Activated CD4-positive, CD25-positive, alpha-beta regulatory T cell (primary cell): Measurements from ENCODE around the gene CBLN3.
A peak's percentile ranks its signal among the peaks of the same experiment; 100 is the strongest.
"Not testable (repeated sequence)": the region's sequence is repeated elsewhere in the genome, so short reads cannot be mapped to it uniquely, and the experiment has no call there.

ENCODE experiments used
- DNase-seq, 4 experiments: peaks; one replicate each; lab custom pipeline; 2025; lab: John Stamatoyannopoulos, UW

CBLN3 gene

DNA sequence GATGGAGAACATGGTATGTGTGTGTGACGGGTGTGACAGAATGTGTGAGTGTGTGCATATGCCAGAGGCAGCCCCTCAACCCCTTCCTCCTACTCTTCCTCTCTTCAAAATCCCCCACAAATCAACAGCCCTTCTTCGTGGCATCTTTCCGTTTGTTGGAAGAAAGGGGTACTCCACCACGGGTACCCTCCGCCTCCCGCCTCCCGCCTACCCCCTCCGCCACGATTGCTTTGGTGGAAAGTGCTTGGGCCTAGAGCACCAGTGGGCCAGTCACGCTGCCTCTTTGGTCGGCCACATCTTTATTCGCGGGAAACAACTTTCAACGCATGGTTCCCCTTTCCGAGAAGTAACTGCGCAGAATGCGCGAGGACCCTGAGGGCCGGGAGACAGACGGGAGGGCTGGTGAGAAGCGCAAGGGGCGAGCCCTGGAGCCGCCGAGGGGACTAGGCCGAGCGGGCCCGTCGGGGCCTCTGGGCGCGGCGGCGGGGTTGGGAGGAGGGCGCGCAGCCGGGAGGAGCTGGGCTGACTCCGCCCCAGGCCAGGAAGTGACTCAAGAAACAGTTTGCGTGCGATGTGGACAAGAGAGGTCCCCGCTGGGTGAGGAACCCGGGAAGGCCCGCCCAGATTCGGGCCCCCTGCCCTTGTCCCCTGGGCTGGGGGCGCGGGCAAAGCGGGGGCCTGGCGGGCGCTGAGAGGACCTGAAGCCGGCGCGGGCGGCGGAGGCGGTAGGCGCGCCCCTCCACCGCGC lies at the start of gene CBLN3, which contains the start of gene KHNYN:
CBLN3 (minus strand) TSS at position 274 of the 748 bp plus-strand sequence. CDS start 614 bp downstream, outside the sequence.
KHNYN (plus strand) TSS at position 560 of the 748 bp plus-strand sequence. CDS start 777 bp downstream, outside the sequence.
- peak; percentile 69 to 83 (median 78) for DNase-seq

DNA sequence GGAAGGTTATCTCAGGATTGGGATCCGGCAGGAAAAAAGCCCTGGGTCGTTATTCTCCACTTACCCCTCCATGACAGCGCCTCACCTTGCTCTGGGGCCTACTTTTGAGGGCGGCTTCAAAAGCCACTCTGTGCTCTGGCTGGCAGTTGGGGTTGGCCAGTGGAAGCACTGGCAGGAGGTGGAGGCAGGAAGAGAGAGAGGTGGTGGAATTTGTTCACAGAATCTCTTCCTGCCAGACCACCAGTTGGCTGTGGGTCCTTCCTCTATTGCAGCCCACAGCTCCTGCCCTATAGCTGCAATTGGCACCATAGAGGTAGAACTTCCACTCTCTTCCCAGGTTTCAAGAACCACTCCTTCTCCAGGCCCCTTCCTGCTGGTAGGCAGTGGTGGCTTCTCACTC lies 45.8 kb upstream of the CBLN3 start:
- DNase-seq = no peak

DNA sequence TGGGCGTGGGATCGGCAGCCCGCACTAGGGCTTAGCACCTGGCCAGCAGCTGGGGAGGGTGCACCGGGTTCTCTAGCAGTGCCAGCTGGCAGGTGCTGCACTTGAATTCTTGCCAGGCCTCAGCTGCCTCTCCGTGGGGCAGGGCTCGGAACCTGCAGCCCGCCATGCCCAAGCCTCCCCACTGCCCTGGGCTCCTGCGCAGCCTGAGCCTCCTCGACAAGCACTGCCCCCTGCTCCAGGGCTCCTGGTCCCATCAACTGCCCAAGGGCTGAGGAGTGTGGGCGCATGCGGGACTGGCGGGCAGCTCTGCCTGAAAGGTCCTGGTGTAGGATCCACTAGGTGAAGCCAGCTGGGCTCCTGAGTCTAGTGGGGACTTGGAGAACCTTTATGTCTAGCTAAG lies 43.7 kb upstream of the CBLN3 start:
- no peak for DNase-seq

DNA sequence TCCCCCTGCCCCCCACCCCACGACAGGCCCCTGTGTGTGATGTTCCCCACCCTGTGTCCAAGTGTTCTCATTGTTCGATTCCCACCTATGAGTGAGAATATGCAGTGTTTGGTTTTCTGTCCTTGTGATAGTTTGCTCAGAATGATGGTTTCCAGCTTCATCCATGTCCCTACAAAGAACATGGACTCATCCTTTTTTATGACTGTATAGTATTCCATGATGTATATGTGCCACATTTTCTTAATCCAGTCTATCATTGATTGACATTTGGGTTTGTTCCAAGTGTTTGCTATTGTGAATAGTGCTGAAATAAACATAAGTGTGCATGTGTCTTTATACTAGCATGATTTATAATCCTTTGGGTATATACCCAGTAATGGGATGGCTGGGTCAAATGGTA lies 41.0 kb upstream of the CBLN3 start:
- DNase-seq = not testable (repeated sequence)

DNA sequence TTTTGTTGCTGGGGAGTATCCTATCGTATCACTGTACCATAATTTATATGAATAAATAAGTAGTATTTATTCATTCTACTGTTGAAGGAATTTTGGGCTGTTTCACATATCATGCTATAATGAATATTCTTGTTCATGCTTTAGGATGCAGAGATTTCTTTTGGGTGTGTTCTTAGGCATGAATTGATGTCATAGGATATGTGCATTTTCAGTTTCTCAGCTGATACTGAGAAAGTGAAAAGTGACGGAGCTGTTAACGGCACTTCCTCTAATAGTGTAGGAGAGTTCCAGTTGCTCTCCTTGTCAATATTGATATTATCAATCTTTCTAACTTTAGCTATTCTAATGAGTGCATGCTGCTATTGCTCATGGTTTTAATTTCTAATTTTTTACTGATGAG lies 36.3 kb upstream of the CBLN3 start:
- no peak for DNase-seq

- DNase-seq = no peak
Observed at GRCh38 chr14:24465368-24465767, 35.9 kb upstream of the CBLN3 start.

GRCh38 chr14:24463884-24464785 lies 34.7 kb upstream of the CBLN3 start:
- no peak for DNase-seq

- DNase-seq = no peak
Observed at GRCh38 chr14:24463017-24463883, 33.8 kb upstream of the CBLN3 start.

DNA sequence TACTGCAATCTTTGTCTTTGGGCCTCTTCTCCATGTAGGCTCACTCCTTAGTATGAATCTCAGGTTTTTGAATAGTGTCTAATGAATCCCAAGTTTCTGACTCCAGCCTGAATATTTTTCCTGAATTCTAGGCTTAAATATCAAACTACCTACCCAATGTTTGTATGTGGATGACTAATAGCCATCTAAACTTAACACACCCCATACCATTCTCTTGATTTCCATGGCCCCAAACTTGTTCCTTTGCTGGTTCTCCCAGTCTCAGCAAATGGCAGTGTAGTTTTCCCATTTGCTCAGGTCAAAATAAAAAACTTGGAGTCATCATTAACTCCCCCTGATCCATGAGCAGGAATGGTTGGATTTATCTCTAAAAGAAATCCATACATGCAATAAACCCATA lies 31.9 kb upstream of the CBLN3 start:
- no peak for DNase-seq

DNA sequence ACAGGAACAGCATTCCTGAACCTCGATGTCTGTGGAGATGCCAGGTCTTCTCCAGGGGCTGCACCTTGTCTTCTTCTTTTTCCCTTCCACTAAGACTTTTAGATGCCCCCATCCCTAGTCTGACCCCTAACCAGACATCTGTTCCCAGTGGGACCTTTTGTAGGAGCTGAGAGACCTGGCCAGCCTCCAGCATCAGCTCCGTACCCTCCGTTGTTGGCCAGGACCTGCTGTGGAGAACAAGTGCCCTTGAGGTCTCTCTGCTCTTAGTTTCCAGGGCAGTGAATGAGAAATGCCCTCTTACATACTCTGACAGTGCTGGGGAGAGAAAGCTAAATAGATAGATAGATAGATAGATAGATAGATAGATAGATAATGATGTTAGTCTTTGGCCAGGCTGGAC lies 29.9 kb upstream of the CBLN3 start:
- no peak for DNase-seq

GRCh38 chr14:24458736-24459135 lies 29.3 kb upstream of the CBLN3 start:
- DNase-seq = no peak

- no peak for DNase-seq
Observed at GRCh38 chr14:24456980-24457379, 27.5 kb upstream of the CBLN3 start.

DNA sequence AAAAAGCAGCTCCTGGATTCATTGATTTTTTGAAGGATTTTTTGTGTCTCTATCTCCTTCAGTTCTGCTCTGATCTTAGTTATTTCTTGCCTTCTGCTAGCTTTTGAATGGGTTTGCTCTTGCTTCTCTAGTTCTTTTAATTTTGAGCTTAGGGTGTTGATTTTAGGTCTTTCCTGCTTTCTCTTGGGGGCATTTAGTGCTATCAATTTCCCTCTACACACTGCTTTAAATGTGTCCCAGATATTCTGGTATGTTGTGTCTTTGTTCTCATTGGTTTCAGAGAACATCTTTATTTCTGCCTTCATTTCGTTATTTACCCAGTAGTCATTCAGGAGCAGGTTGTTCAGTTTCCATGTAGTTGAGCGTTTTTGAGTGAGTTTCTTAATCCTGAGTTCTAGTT lies 21.4 kb upstream of the CBLN3 start:
- DNase-seq = not testable (repeated sequence)

GRCh38 chr14:24443053-24443665 lies 13.7 kb upstream of the CBLN3 start:
- DNase-seq = no peak

DNA sequence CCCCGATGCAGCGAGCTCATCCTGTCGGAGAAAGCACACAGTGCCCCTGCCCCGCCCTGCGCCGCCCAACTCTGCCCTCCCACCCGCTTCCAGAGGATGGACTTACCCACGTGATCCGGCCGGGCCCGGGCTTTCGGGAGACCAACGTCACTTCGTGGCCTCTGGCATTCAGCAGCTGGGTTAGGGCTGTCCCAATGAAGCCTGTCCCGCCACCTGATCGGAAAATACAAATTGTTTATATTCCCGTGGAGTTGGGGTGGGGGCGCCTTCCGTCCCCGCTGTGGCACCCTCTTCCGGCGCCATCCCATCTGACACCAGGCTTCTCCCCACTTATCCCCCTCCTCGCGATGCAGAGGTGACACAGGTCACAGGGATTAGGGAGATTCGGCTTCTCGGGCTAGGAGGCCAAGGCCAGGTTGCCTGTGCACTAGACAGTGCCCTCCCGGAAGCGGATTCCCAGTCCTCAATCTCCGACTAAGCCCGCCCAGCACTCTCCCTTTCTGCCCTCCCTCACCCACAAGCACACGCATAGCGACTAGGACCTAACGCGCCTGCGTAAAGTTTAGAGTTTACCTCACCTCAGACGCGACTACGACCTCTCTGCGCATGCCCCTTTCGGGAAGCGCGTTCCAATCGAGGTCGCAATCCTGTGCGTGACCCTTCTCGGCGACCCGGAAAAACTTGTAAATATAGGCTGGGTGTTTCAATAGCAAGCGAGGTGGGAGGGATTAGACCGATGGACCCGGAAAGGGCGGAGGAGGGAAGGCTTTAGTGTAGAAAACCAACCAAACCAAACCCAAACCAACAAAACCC lies 13.0 kb upstream of the CBLN3 start, which contains the start of gene SDR39U1:
SDR39U1 (minus strand) TSS at position 537 of the 813 bp plus-strand sequence; CDS start at position 530, 7 bp downstream.
- peak; percentile 79 to 93 (median 88) for DNase-seq

DNA sequence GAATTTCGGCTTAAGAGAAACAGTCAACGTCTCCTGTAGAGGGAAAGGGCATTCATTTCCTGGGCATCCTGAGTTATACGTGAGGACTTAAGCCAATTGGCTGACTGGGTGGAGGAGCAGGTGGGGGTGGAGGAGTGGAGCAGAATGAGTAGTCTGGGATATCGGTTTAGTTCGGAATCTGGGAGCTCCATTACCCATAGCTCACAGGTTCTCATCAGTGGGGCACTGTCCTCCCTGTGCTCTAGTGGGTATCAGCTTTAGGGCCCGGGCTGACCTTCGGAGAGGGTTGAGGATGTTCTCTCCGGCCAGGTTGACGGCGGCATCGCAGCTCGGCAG lies 12.4 kb upstream of the CBLN3 start:
- no peak for DNase-seq

GRCh38 chr14:24441485-24441884 lies 12.0 kb upstream of the CBLN3 start:
- no peak for DNase-seq

GRCh38 chr14:24440606-24441399 lies 11.3 kb upstream of the CBLN3 start:
- DNase-seq = no peak

GRCh38 chr14:24439830-24440605 lies 10.6 kb upstream of the CBLN3 start:
- DNase-seq = no peak
